Activated CD8-positive, alpha-beta memory T cell treated with anti-CD3 and anti-CD28 coated beads, Interleukin-2, amount 50 U/mL, for 24 hours (primary cell): ENCODE results near the gene SMURF1.
"Not testable (repeated sequence)": the region's sequence is repeated elsewhere in the genome, so short reads cannot be mapped to it uniquely, and the experiment has no call there.

ENCODE experiments used
- DNase-seq: peaks from one replicate; pipeline ENCODE4 v3.0.0-alpha.2; 2020; ENCODE audit errors: extremely low read depth

SMURF1 gene

DNA sequence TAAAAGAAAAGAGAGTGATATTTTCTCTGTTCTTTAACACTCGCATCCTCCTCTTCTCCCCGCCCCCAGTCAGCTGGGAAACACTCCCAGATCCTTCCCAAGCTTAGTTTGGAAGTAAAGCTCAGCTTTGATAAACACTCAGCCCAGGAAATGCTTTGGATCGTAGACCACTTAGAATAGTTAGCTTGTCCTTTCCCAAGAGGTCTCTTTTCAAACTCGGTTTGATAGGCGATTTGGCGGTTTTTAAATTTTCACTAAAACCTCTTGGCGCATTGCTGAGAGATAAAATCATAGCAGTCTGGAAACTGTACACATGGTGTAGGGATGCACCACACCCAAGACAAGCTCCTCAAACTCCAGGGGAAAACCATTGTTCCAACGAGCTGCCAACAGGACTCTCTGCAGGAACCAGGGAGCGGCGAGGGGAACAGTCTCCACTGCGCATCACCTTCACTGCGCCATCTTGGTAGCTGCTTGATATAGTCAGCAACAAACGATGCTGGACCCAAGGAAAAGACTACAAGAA is 22.3 kb downstream of the SMURF1 start:
- DNase-seq: no peak

GRCh38 chr7:99120916-99121315 is 23.0 kb downstream of the SMURF1 start:
- no peak for DNase-seq

GRCh38 chr7:99120501-99120900 is 23.4 kb downstream of the SMURF1 start:
- no peak for DNase-seq

- no peak for DNase-seq
Measured at GRCh38 chr7:99118077-99118476, 25.8 kb downstream of the SMURF1 start.

DNA sequence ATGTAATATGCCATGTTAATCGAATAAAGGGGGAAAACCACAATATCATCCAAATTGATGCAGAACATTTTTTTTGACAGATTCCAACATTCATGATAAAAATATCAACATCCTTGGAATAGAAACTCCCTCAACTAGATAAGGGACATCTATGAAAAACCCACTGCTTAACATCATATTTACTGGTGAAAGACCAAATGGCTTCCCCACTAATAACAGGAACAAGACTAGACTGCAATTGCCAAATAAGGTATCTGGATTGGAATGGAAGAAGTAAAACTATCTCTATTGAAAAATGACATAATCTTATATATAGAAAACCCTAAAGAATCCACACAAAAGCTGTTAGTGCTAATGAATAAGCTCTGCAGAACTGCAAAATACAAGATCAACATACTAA is 27.8 kb downstream of the SMURF1 start:
- no peak for DNase-seq

- DNase-seq: no peak
Measured at GRCh38 chr7:99115379-99115778, 28.5 kb downstream of the SMURF1 start.

- DNase-seq: no peak
Measured at GRCh38 chr7:99112979-99113378, 30.9 kb downstream of the SMURF1 start.

GRCh38 chr7:99112097-99112496 is 31.8 kb downstream of the SMURF1 start:
- no peak for DNase-seq

DNA sequence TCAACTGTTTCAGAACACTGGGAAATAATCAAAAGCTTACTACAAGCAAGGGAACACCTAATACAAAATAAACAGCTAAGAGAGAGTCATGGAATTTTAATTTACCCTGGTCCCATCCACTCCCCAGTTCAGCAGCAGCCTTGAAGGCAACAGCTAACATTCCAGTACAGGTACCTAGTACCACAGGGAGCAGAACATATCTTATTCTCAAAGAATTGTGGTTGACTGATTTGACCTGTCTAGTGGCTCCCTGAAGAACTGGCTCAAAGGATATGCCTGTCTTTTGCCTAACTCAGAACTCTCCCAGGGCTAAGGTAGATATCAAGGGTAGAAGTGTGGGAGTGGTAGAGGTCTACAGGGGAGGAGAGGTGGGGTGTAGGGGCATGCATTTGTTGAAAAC is 32.3 kb downstream of the SMURF1 start:
- no peak for DNase-seq

- no peak for DNase-seq
Measured at GRCh38 chr7:99109108-99110051, 34.5 kb downstream of the SMURF1 start.

- no peak for DNase-seq
Measured at GRCh38 chr7:99108613-99109012, 35.3 kb downstream of the SMURF1 start.

GRCh38 chr7:99106821-99107241 is 37.1 kb downstream of the SMURF1 start:
- DNase-seq: no peak

DNA sequence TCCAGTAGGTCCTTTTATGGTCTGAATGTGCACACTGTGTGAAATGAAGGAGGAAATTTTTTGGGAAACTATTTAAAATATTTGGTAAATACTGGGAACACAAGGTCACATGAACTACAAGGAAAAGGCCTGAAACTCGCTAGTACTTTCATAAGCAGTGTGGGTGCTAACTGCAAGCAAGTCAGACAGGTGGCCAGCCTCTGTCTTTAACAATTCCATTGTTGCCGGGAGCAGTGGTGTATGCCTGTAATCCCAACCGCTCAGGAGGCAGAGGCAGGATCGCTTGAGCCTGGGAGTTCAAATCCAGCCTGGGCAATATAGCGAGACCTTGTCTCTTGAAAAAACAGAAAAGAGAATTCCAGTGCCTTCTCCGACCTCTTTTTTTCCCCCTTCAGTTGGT is 37.5 kb downstream of the SMURF1 start:
- DNase-seq: no peak

GRCh38 chr7:99105756-99106155 is 38.2 kb downstream of the SMURF1 start:
- no peak for DNase-seq

- no peak for DNase-seq
Measured at GRCh38 chr7:99104631-99105030, 39.3 kb downstream of the SMURF1 start.

- not testable (repeated sequence) for DNase-seq
Measured at GRCh38 chr7:99103836-99104235, 40.1 kb downstream of the SMURF1 start.

DNA sequence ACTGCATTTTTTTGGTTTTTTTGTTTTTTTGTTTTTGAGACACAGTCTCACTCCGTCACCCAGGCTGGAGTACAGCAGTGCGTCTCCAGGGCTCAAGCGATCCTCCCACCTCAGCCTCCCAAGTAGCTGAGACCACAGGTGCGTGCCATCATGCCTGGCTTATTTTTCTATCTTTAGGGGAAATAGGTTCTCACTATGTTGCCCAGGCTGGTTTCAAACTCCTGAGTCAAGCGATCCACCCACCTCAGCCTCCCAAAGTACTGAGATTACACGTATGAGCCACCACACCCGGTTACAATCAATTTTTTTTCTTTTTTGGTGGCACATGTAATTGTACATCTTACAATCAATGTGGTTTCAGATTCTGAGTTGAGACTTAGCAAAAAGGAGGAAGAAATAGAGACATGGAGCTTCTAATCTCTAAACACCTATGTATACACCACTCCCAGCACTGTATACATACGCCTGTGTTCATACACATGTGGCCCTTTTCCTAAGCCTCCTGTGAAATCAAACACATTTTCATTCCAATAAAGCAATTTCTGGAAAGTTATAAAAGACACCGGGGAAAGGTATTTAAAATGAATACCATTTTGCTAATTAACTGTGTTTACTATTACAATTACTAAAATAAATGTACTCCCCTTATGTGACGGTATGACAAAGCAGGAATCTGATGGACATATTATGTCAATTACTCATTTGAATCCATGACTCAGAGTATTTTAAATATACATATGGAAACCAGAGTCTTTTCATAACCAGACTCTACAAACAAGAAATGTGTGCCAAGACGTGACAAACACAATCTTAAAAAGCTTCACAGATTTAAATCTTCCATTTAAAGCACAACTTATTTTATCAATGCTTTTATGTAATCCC is 40.9 kb downstream of the SMURF1 start:
- peak; percentile 14 for DNase-seq

- DNase-seq: no peak
Measured at GRCh38 chr7:99102361-99102760, 41.5 kb downstream of the SMURF1 start.

- DNase-seq: not testable (repeated sequence)
Measured at GRCh38 chr7:99101516-99101915, 42.4 kb downstream of the SMURF1 start.

GRCh38 chr7:99099499-99100077 is 44.3 kb downstream of the SMURF1 start:
- DNase-seq: no peak

- no peak for DNase-seq
Measured at GRCh38 chr7:99098824-99099498, 44.9 kb downstream of the SMURF1 start.
